HG02588 (cell line): ENCODE data around the gene TBC1D22A.

Source experiments
- ATAC-seq: cut with Tn5 transposase; IDR thresholded peaks from one replicate; pipeline ENCODE4 v1.9.1; 2021; ENCODE audit warnings: mild to moderate bottlenecking, moderate library complexity; ENCODE audit not compliant: unreplicated experiment

The TBC1D22A gene

DNA sequence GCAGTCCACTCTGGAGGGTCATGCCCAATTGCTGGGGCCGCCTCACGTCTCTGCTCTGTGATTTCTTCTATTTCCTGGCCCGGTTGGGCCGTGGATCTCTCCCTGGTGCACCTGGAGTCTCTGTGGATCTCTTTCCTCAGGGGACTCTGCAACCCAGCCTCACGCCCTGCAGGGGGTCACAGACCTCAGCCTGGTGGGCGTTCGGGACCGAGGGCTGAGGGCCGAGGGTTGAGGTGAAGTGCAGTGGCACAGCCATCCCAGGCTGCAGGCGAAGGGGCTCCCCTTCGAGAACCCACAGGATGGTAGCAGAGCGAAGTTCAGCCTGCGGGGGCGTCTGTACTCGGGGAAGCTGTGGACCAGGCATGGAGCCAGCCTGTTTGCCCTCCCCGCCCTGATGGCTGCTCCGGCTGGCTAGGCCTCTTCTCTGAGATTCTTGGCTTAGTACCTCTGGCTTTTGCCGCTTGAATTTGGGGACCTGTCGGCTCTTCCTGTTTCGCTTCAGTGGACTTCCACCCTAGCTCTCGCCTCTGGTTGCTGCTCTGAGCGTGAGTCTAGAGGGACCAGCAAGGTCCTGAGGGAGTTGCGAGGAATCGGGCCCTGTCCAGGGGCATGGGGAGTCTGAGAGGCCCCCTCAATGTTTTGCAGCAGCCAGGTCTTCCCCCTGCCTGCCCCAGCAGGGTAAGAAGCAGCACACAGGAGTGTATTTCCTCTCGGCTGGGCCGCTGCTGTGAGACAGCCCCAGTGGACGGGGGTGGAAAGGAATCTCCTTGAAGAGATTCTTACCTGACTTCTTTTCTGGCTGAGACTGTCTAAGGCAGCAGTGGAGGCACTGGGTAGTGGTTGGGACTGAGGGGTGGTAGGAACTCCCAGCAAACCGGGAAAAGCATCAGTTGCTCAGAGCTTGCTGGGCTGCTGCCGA lies 140.8 kb downstream of the TBC1D22A start:
- no peak for ATAC-seq

DNA sequence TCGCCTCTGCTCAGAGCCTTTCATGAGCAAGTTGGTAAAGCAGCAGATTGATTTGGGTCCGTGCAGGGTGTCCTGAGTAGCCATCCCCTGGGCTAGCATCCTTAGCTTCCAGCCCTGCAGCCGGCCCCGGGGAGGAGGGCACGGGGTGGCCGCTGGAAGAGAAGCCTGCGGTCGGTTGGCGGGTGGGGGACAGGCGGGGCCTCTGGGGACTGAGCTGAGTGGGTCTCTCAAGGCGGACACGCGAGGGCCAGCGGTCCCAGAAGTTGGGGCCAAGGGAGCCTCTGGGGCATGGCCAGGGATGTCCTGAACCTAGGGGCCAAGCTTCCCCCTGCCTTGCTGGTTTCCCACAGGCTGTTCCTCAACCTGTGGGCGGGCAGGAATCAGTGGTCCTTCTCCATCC lies 143.0 kb downstream of the TBC1D22A start:
- no peak for ATAC-seq

GRCh38 chr22:46905834-46906233 lies 143.4 kb downstream of the TBC1D22A start:
- no peak for ATAC-seq

- ATAC-seq = no peak
These were observed 144.0 kb downstream of the TBC1D22A start for GRCh38 chr22:46906326-46907045.

DNA sequence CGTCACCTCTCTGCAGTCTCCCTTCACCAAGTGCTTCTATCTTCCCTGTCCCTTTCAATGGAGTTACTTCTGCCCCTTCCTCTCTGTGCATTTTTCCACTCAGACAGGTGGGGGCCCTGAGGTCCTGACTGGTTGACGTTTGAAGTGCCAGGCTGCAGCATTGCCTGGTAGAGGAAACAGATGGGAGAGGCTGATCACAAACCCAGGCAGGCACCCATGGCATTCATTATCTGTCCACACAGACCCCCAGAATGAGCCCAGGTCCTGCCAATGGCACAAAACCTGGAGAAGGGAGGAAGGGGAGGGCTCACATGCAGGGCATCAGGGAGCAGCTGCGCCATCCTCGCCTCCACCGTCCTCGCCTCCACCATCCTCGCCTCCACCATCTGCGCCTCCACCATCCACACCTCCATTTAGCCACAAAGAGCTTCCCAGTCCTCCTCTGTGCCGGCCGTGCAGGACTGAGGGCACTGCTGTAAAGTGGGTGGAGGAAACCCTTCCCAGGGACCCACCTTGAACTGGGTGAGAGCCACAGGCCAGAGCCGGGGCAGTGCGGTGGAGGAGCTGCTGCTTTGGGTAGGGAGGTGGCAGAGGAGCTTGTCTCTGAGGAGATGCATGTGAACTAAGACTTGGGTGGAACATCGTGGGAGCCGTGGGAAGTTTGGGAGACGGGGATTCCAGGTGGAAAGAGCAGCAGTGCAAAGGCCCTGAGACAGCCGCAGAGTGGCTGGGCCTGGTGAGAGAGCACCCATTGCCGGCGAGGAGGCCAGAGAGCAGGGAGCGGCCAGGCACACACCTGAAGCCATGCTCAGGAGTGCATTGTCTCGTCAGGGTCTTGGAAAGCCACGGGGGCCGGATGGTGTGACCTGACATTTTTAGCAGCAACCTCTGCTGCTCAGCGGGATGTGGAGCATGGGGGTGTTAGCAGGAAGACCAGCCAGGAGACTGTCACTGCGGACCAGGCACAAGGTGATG lies 145.1 kb downstream of the TBC1D22A start:
- ATAC-seq = no peak

DNA sequence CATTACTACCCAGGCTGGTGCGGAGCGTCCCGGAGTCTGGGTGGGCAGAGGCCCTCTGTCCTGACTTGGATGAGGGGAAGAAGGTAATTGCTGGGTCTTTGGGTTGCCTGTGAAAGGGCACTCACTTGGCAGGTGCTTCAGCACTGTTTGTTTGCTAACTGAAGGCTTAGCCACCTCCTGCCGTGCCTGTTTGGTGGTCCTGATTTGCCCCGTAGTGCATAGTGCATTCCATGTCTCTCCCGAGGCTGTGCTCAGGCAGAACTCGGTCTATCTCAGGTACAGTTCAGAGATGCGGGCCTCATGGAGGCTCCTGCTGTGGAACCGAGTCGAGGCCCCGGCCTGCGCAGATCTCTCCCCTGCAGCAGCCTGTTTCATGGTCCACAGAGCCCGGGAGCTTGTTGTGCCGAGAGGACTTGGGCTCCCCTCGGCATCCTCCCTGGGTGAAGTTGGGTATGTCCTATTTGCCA lies 146.2 kb downstream of the TBC1D22A start:
- no peak for ATAC-seq

DNA sequence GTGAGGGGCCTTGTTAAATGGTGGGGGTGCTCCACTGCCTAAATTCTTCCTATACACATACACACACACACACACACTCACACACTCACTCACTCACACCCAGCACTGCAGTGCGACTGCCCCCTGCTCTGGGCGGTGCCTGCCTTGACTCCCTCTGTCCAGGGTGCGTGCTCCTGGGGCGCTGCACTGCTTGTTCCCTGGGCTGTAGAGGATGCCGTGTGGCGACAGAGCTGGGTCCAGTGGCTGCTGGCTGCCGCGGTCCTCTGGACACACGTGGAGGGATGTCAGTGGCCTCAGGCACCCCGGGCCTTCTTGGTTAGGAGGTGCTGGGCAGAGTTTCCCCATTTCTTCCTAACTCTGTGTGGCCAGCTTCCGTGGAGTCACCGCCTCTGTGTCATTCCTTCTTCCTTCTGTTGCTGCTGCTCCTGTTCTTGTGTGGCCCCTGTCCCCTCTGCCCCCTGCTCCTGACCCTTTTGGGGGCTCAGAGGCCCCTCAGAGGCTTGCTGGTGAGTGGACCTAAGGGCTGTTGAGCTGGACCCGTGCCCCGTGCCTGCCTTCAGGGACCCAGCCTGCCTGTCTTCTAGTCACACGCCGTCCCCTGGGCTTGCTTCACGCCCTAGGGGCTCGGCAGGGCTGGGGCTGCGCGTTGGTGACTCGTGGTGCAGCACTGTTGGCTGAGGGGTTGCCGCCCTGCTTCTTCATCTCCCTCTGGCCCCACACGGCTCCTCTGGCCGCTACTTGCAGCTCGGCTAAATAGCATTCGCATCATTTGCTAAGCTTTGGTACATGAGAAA lies 147.0 kb downstream of the TBC1D22A start:
- no peak for ATAC-seq

DNA sequence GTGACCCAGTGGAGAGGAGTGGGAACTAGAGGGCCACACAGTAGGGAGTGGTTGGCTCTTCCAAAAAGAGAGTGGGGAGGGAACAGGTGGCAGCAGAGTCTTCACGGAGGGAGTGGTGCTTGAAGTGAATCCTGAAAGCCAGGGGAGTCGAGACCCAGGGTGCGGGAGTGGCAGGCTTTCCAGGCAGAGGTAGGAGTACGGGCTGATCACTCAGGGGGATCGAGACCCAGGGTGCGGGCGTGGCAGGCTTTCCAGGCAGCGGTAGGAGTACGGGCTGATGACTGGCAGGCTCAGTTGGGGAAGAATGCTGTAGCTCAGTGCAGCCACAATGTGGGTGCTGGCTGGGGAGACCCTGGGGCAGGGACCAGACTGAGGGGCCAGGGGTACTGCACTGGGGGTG lies 148.2 kb downstream of the TBC1D22A start:
- no peak for ATAC-seq

- ATAC-seq = no peak
These were observed 148.9 kb downstream of the TBC1D22A start for GRCh38 chr22:46911346-46911745.

- no peak for ATAC-seq
These were observed 150.9 kb downstream of the TBC1D22A start for GRCh38 chr22:46913351-46913750.

DNA sequence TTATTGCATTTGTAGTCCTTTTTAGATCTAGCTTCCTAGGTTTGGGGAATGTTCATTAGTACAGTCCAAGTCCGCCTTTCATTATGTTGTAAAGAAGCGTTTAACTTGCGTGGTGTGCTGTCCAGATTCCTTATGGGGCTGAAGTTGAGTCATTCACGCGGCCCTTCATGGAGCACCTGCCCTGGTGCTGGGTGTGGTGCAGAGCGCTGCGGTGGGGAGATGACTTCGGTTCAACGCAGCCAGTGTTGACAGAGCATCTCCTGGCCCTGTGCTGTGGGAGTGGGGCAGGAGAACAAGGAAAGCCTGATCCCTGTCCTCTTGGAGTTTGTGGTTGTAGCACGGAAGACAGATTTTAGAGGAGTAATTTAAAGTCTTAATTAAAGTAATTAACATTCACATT lies 152.0 kb downstream of the TBC1D22A start:
- ATAC-seq = no peak

GRCh38 chr22:46914916-46915894 lies 152.8 kb downstream of the TBC1D22A start:
- no peak for ATAC-seq

DNA sequence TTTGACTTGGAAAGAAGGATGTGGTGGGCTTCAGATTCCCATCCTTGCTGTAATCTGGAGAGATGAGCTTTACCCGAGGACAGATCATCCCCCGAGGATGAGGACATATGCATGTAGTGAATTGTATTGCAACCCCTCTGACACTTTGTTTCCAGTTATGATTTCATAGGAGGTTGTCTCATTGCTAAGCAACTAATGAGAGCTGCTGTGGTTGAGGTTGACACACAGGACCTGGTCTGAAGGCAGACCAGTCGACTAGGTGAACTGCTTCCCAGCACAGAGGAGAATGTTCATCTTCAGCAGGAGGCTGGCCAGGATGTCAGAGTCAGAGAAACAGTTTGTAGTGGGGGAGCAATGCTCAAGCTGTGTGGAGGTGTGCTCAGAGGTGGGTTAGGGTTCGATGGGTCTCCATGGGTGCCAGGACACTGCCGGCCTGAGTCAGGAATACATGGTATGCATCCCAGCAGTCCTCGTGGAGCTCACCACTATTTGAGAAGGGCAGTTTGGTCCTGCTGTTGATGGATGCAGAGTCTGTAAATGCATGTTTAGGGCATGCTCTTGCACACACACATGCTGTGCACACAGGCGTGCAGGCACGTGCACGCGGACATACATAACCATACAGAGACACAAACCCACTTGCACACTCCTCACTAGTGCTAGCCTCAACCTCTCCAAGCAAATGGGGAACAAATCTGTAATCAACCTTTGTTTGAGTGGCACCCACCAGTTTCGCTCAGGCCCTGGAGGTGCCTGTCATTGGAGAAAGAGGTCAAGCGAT lies 153.7 kb downstream of the TBC1D22A start:
- ATAC-seq = no peak

DNA sequence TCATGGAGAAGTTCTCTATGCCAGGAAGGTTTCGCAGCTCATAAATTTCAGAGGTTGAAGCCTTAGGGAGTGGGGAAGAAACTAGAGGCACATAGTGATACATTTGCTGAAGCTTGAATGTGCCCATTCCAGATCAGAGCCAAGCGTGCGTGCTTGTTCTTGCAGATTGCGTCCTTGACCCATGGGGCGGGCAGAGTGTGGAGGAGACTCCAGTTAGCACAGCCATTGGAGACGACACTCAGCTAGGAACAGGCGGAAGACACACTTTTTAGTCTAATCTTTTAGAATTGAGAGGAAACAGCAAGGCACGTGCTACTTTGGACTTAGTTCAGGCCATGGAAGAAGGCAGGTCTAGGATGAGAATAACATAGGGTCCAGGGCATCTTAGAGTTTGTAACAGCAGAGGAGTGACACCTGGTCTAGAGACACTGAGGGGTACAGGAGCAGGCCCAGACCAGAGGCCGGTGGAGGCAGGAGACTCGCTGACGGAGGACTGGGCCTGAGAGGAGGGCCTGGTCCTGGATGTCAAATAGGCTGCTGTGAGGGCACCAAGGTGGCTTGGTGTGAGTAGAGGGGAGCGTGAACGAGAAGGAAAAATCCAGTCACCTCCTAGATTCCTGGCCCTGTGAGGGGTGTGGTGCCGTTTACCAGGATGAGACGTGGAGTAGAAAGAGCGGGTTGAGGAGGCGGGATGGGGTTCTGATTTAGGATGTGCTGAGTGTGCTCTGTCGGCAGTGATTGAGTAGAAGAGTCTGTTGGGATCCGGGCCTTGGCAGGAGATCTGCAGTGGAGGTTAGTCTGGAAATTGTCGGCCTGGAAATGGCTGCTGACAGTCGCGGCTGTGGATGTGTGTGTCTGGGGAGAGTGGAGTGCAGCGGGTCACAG lies 154.7 kb downstream of the TBC1D22A start:
- no peak for ATAC-seq

- ATAC-seq = no peak
These were observed 155.3 kb downstream of the TBC1D22A start for GRCh38 chr22:46917771-46918101.

- ATAC-seq = no peak
These were observed 155.7 kb downstream of the TBC1D22A start for GRCh38 chr22:46918197-46918596.

- no peak for ATAC-seq
These were observed 159.6 kb downstream of the TBC1D22A start for GRCh38 chr22:46922037-46922436.
